Ascending aorta (tissue), 2 donors: ENCODE results near the gene GMNC. TPM values are rescaled to one million over a fixed set of nuclear protein-coding genes. Genes with fewer than 3 reads are reported as not detected.
"Not testable (repeated sequence)": the region's sequence is repeated elsewhere in the genome, so short reads cannot be mapped to it uniquely, and the experiment has no call there.

Experiments
- DNase-seq, 2 donors: peaks; one replicate each; pipeline ENCODE4 v3.0.0-alpha.2; 2019; ENCODE audit warnings: low spot score in 2 of 2
- H3K27ac ChIP-seq, 2 donors: fragments of 200-600 bp; sonication (generic); one replicate each; pipeline ENCODE4 v1.5.1; 2016 to 2017; ENCODE audit warnings: mild to moderate bottlenecking in 1 of 2
- H3K27me3 ChIP-seq: fragments of 200-600 bp; sonication (generic); one replicate; pipeline ENCODE4 v1.5.1; 2017
- H3K36me3 ChIP-seq, 2 donors: fragments of 200-600 bp; sonication (generic); one replicate each; pipeline ENCODE4 v1.5.1; 2016
- H3K4me1 ChIP-seq, 2 donors: fragments of 200-600 bp; sonication (generic); one replicate each; pipeline ENCODE4 v1.5.1; 2016 to 2017; ENCODE audit warnings: mild to moderate bottlenecking in 1 of 2
- H3K4me3 ChIP-seq, 2 donors: fragments of 200-600 bp; sonication (generic); one replicate each; pipeline ENCODE4 v1.5.1; 2016 to 2017; ENCODE audit warnings: mild to moderate bottlenecking in 1 of 2
- H3K9me3 ChIP-seq, 2 donors: fragments of 200-600 bp; sonication (generic); one replicate each; pipeline ENCODE4 v1.5.1; 2016
- intact Hi-C: fragments of 100-400 bp; cut with DNase I; formaldehyde crosslinking; loops from one replicate; pipeline ENCODE4 v1.15.1; 2023
- total RNA-seq: library from RNA; depleted of rRNA; stranded (reverse); fragments of >200 nt; gene quantifications from one replicate; pipeline ENCODE4 v1.1.0, GENCODE V29; 2016
- TF ChIP-seq, protein P1 (sequence below), 3 experiments: fragments of 200-600 bp in 2 of 3; fragments of 450-650 bp in 1 of 3; sonication (generic) in 2 of 3; IDR thresholded peaks; one replicate each; pipeline ENCODE4 v1.5.1; 2016 to 2019; ENCODE audit warnings: antibody characterized with exemption in 3 of 3, mild to moderate bottlenecking in 1 of 3, moderate library complexity in 1 of 3

GMNC gene
- total RNA-seq, 1 donor from 2014 or later = not detected

DNA sequence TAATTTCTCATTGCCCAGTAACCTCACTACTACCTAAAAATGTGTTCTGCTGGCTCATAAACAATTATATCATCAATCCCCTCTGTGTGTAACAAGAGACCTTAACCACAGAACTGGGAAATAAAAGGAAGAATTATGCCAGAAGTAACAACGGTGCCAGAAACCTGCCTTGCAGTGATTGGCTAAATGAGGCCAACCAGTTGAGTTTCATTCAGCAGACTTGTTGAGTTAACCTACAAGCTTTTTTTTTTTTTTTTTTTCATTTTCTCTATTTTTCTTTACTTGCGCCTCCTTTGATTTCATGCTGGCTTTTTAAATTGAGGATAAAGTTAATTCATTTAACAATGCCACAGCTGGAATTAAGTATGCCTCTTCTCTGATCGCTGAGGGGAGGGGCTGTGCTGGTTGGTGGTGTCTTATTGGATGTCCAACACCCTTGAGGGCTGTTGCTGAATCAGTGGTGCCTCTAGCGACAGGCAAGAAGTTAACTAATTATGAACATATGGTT lies 30.0 kb upstream of the GMNC start:
- no peaks in the 10 kb centered on the region for H3K9me3 ChIP-seq
- no peak overlapping the region for H3K4me3 ChIP-seq
- no peaks in the 10 kb centered on the region for H3K27me3 ChIP-seq
- TF ChIP-seq, protein P1, sequence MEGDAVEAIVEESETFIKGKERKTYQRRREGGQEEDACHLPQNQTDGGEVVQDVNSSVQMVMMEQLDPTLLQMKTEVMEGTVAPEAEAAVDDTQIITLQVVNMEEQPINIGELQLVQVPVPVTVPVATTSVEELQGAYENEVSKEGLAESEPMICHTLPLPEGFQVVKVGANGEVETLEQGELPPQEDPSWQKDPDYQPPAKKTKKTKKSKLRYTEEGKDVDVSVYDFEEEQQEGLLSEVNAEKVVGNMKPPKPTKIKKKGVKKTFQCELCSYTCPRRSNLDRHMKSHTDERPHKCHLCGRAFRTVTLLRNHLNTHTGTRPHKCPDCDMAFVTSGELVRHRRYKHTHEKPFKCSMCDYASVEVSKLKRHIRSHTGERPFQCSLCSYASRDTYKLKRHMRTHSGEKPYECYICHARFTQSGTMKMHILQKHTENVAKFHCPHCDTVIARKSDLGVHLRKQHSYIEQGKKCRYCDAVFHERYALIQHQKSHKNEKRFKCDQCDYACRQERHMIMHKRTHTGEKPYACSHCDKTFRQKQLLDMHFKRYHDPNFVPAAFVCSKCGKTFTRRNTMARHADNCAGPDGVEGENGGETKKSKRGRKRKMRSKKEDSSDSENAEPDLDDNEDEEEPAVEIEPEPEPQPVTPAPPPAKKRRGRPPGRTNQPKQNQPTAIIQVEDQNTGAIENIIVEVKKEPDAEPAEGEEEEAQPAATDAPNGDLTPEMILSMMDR (IDR thresholded peaks at IDR 0.05) = no peak
- no peaks in the 10 kb centered on the region for H3K4me1 ChIP-seq
- no peak for DNase-seq
- H3K27ac ChIP-seq = no peak overlapping the region
- H3K36me3 ChIP-seq = no peaks in the 10 kb centered on the region
- intact Hi-C loops = no loop called here

DNA sequence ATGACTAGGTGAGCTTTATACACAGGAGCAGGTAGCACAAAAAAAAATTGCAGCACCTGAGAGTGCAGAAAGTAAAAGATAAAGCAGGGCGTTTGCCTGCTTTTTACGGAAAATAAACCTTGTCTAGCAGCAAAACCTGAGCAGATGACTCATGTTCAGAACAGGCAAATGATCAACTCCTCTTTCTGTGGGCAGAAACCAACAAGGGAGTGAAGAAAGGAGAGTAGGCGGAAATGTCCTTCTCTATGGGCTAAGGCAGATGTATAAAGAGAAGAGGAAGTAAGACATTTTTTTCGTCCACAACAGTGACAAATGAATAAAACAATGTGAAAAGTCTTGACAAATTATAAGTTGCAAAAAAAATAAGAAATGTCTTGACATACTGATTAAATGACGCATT lies 24.5 kb upstream of the GMNC start:
- Histone ChIP-seq H3K27me3 (no peaks in the 10 kb centered on the region), H3K27ac (no peak overlapping the region), H3K4me1 (no peaks in the 10 kb centered on the region), H3K36me3 (no peaks in the 10 kb centered on the region), H3K9me3 (no peaks in the 10 kb centered on the region), H3K4me3 (no peak overlapping the region)
- TF ChIP-seq, protein P1 (IDR thresholded peaks at IDR 0.05) = no peak
- intact Hi-C loops = loop anchor here (10.0 kb wide), 1 partner anchor 168 kb away; no protein-coding TSS in a partner anchor
- no peak for DNase-seq

DNA sequence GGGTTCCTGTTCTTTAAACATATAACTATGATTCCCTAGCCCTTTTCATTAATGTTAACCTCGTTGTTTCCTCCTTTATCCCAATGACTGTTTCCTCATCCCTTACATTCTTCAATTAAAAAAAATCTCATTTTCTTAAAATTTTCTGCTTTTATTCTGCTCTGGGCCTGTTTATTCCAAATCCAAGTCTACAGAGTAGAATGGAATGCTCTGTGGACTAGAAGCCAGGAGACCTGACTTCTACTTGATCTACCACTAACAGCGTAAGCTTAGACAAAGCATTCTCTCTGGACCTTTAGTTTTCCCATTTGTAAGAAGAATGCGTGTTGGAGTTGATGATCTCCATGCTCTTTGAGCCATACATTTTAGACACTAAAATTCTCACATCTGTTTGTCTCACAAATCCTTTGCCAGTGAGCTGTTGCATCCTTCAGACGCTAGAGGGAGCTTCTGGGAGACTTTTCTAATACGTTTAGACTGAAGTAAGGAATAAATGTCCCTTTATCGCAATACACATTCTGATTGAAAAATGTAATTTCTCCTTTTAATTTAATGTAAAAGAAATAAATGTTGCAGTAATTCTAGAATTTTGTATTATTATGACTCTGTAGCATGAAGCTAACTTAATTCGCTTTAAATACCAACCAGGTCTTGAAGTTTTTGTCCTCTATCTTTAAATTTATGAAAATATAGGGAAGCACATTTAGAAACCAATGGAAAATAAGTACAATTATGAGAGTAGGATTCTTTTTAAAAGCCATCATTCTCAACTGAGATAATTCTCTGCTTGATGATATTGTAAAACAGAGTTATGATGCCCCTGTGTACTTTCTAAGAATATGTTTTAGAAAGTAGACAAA lies 21.7 kb upstream of the GMNC start:
- no peaks in the 10 kb centered on the region for H3K4me1 ChIP-seq
- no peaks in the 10 kb centered on the region for H3K27me3 ChIP-seq
- no peak for DNase-seq
- H3K4me3 ChIP-seq = no peak overlapping the region
- TF ChIP-seq, protein P1 (IDR thresholded peaks at IDR 0.05) = peak in 2 of 3 experiments; percentile 73 to 83
- intact Hi-C loops = loop anchor here (10.0 kb wide), 1 partner anchor 171 kb away; no protein-coding TSS in a partner anchor
- no peaks in the 10 kb centered on the region for H3K36me3 ChIP-seq
- no peak overlapping the region for H3K27ac ChIP-seq
- H3K9me3 ChIP-seq = no peaks in the 10 kb centered on the region

DNA sequence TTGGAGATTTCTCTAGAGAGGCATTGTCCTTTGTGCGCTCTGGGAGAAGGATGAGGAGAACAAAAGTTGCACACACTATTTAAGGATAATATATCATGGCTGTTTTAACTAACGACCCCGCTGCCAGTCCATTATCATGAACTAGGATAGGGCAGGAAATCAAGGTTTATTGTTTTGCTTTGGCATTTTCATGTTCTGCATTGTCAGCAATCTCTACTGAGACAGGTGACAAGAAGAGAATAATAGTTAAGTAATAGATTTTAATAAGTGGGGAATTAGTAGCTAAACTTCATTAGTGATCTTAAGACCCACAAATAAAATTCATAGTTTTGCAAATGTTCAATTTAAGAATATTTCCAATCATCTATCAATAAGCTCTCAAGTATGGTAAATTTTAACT lies 20.6 kb upstream of the GMNC start:
- H3K9me3 ChIP-seq = no peaks in the 10 kb centered on the region
- intact Hi-C loops = loop anchor here (10.0 kb wide), 1 partner anchor 172 kb away; no protein-coding TSS in a partner anchor
- no peak for DNase-seq
- TF ChIP-seq, protein P1 (IDR thresholded peaks at IDR 0.05) = no peak
- no peaks in the 10 kb centered on the region for H3K27me3 ChIP-seq
- no peaks in the 10 kb centered on the region for H3K36me3 ChIP-seq
- no peak overlapping the region for H3K4me3 ChIP-seq
- H3K4me1 ChIP-seq = no peaks in the 10 kb centered on the region
- H3K27ac ChIP-seq = no peak overlapping the region

DNA sequence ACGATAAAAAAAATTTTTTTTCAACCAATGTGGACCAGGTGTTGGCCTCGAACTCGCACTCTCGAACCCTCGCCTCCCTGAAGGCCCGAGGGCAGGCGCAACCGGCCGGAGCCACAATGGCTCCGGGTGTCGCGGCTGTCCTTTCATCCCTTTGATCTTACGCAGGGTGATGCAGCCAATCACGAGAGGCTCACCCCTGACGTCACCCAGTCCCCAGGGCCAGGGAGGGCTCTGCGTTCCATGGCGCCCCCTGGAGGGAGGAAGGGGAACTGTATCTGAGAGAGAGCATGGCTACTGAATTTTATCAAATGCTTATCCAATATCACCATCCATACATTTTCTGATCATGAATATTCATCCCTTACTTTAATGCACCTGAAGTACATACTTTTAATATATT lies 15.4 kb upstream of the GMNC start:
- DNase-seq = no peak
- Histone ChIP-seq H3K4me1 (no peaks in the 10 kb centered on the region), H3K27me3 (no peaks in the 10 kb centered on the region), H3K27ac (no peak overlapping the region), H3K4me3 (no peak overlapping the region), H3K9me3 (no peaks in the 10 kb centered on the region), H3K36me3 (no peaks in the 10 kb centered on the region)
- TF ChIP-seq, protein P1 (IDR thresholded peaks at IDR 0.05) = no peak
- intact Hi-C loops = no loop called here

DNA sequence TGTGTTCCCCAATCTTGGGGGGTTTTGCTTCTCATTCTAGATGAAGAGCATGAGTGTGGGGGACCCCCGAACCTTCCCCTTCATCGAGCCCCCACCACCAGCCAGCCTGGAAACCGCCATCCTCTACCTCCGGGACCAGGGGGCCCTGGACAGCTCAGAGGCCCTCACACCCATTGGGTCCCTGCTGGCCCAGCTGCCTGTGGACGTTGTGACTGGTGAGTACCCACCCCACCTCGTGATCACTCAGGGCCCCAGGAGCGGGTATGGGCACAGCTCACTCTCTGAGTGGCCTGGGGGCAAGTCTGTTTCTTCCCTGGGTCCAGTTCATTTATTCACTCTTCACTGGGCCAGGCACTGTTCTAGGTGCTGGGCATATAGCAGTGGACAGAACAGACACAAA lies 13.9 kb upstream of the GMNC start:
- H3K27ac ChIP-seq, H3K9me3 ChIP-seq, H3K27me3 ChIP-seq, H3K4me1 ChIP-seq, H3K4me3 ChIP-seq, H3K36me3 ChIP-seq, intact Hi-C loops, DNase-seq: not testable (repeated sequence)

DNA sequence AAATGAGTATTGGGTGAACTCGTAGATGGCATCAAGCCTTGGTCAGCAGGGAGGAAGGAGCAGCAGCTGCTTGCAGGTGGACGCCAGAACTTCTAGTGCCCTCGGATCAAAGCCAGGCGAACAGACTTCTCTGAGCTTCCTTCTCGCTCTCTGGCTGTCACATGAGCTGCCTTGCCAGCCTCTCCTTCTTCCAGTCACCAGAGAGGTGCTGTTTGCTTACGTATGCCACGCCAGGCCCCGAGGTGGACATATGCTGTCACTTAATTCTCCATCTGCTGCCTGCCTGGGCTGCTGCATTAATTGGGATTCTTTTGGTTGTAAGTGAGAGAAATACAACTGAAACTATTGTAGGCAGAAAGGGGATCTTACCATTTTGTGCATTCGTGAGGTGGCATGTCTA lies 12.6 kb upstream of the GMNC start:
- H3K9me3 ChIP-seq, H3K27ac ChIP-seq, H3K36me3 ChIP-seq, intact Hi-C loops, H3K4me1 ChIP-seq, H3K27me3 ChIP-seq, DNase-seq, H3K4me3 ChIP-seq: not testable (repeated sequence)
